NCI-H2029 (cell line): ENCODE results near the gene PLK4.
"Not testable (repeated sequence)": the region's sequence is repeated elsewhere in the genome, so short reads cannot be mapped to it uniquely, and the experiment has no call there.

Experiments
- DNase-seq: peaks from one replicate; lab custom pipeline; 2025; lab: John Stamatoyannopoulos, UW

PLK4 gene

DNA sequence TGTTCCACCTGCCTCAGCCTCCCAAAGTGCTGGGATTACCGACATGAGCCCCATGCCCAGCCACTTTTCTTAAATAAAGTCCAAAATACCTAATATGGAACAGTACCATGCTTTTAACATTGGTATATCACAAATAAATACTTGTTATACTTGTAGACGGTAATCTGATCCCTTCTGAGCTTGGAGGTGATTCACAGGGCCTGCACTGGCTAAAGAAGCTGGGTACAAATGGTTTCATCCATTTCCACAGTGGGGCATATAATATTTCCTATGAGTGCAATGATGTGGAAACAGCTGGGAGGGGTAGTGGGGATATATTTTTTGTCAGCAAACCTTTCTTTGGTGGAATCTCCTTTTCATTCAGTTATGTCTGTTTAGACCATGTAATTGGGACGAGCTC, 35.8 kb downstream of the PLK4 start:
- DNase-seq: no peak

DNA sequence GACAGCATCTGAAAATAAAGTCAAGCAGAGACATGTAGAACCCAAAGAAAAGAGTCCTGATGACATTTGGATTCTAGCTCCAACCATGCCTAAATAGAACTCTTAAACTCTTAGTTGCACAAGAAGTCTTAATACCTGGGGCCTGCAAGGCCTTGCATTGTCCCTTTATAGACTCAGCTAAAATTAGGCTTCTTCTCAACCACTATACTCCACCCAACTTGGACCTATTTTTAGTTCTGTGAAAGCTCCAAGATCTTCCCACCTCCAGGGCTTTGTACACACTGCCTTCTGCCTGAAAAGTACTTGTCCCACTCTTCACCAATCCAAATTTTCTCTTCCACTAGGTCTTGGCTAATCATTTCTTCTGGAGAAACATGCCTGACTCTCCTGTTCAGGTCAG, 36.5 kb downstream of the PLK4 start:
- no peak for DNase-seq

DNA sequence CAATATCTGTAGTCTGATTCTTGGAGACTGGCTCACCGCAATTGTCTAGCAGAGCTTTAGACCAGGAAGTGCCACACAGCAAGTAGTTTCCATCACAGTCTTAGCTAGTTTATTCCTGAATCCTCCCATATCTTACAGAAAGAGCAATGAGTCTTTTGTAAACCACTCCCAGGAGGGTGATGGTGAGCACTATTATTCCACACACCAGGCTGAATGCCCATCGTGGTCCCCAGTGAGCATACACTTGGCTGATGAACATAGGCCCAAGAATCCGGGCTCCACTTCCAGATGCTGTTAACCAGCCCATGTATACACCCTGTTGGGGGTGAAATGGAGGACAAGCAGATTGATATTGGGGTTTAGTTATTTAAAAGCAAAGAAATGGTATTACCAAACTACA, 39.8 kb downstream of the PLK4 start:
- DNase-seq: no peak

DNA sequence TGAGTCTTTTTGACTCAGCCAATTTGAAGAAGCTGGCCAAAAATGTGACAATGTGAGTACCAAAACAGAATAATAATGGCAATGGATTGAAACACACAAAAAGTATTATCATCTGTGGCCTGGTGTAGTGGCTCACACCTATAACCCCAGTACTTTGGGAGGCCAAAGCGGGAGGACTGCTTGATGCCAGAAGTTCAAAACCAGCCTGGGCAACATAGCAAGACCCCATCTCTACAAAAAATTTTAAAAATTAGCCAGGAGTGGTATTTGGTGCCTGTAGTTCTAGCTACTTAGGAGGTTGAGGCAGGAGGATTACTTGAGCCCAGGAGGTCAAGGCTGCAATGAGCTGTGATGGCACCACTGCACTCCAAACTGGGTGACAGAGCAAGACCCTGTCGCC, 41.5 kb downstream of the PLK4 start:
- DNase-seq: no peak

DNA sequence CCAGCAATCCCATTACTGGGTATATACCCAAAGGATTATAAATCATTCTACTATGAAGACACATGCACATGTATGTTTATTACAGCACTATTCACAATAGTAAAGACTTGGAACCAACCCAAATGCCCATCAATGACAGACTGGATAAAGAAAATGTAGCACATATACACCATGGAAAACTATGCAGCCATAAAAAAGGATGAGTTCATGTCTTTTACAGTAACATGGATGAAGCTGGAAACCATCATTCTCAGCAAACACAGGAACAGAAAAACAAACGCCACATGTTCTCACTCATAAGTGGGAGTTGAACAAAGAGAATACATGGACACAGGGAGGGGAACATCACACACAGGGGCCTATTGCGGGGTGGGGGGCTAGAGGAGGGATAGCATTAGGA, 45.0 kb downstream of the PLK4 start:
- not testable (repeated sequence) for DNase-seq

DNA sequence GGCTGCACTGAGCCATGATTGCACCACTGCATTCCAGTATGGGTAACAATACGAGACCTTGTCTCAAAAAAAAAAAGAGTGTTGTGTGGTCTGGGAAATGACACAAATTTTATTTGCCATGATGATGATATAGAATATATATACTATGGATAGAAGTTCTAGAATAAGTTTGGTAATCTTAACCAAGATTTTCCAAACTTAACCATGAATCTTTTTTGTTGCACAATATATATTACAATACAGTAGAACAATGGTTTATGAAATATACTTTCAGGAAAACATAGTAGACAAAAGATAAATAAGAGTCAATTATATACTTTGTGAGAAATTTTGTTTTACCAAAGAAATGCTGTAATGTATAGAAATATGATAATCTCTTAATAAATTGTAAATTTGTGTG, 49.5 kb downstream of the PLK4 start:
- no peak for DNase-seq

DNA sequence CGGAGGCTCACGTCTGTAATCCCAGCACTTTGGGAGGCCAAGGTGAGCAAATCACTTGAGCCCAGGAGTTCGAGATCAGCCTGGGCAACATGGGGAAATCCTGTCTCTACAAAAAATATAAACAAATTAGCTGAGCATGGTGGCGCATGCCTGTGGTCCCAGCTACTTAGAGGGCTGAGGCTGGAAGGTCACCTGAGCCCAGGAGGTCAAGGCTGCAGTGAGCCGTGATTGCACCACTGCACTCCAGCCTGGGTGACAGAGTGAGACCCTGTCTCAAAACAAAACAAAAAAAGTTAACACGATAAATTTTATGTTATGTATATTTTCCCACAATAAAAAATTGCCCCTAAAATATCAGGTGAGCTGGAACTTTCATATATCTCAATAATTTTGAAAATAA, 51.1 kb downstream of the PLK4 start:
- DNase-seq: not testable (repeated sequence)

DNA sequence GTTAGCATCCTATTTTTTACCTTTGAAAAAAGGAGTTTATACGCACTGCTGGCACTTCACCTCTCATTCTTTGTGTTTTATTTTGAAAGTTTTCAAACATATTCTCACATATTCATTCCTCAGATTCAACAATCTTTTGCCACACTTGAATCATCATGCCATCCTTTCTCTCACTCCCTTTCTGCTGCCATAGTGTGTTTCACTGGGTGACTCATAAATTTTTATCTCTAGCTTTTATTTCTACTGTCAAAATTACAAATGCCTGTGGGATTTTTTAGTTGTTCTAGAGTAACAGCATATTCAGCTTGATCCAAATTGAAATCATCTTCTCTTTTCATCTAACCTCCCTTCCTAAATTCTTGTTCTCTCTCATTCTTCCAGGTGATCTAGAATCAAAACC, 56.3 kb downstream of the PLK4 start:
- DNase-seq: no peak
